Measurements from ENCODE around the gene GPR173. TPM values are rescaled to one million over a fixed set of nuclear protein-coding genes. Genes with fewer than 3 reads are reported as not detected.

GPR173 gene
- total and polyA plus RNA-seq, 9 of the 15 experiments (the other 6 are each of a cell fraction or from before 2014, with no cell fraction given), result 0.01 TPM; not detected in 8

DNA sequence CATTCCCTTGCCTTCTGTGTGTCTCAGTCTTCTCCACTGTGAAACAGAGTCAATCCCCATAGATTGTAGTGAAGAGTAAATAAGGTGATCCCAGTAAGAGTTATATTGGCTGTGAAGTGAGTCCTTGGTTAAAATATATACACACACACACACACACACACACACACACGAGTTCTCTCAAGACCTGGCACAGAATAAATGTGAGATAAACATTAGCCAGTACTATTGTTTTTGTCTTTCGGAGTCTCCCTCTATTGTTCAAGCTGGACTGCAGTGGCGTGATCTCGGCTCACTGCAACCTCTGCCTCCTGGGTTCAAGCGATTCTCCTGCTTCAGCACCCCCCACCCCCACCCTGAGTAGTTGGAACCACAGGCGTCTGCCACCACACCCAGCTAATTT is 45.5 kb upstream of the GPR173 start (continued):
- TF ChIP-seq HCFC1 (IDR thresholded peaks at IDR 0.05; ENCODE audit: low read depth, low read length), result no peak

DNA sequence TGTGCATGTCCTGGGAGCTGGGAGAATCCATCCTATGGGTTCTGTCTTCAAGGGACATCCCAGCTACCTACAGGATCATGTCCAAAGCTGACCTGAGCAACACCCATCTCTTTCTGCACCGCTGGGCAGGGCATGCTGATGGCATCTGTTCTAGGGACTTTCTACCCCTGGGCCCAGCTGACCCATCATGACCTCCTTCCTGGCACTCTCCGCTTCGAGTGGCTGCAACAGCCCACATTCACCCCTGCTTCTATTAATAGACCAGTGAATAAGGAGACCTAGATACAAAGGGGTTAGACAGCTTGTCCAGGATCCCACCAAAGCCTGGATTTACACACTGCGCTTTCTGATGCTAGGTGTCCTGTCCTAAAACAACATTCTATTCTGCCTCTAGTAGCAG is 44.6 kb upstream of the GPR173 start:
- TF ChIP-seq PHB (CRISPR knock-in tag; IDR thresholded peaks at IDR 0.05), result no peak
- TF ChIP-seq, protein P1, sequence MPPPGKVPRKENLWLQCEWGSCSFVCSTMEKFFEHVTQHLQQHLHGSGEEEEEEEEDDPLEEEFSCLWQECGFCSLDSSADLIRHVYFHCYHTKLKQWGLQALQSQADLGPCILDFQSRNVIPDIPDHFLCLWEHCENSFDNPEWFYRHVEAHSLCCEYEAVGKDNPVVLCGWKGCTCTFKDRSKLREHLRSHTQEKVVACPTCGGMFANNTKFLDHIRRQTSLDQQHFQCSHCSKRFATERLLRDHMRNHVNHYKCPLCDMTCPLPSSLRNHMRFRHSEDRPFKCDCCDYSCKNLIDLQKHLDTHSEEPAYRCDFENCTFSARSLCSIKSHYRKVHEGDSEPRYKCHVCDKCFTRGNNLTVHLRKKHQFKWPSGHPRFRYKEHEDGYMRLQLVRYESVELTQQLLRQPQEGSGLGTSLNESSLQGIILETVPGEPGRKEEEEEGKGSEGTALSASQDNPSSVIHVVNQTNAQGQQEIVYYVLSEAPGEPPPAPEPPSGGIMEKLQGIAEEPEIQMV (tag; conservative IDR thresholded peaks at IDR 0.05; ENCODE audit: low read depth), result no peak
- no peak for TF ChIP-seq MECOM (CRISPR knock-in tag; IDR thresholded peaks at IDR 0.05)
- TF ChIP-seq, protein P2, sequence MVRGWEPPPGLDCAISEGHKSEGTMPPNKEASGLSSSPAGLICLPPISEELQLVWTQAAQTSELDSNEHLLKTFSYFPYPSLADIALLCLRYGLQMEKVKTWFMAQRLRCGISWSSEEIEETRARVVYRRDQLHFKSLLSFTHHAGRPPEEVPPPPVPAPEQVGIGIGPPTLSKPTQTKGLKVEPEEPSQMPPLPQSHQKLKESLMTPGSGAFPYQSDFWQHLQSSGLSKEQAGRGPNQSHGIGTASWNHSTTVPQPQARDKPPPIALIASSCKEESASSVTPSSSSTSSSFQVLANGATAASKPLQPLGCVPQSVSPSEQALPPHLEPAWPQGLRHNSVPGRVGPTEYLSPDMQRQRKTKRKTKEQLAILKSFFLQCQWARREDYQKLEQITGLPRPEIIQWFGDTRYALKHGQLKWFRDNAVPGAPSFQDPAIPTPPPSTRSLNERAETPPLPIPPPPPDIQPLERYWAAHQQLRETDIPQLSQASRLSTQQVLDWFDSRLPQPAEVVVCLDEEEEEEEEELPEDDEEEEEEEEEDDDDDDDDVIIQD (CRISPR knock-in tag; IDR thresholded peaks at IDR 0.05), result no peak
- Histone ChIP-seq H3K9me3 (replicated peaks; ENCODE audit: control insufficient read depth, insufficient read depth, low read depth, low read length) (no peaks in the 10 kb centered on the region), H3K9ac (ENCODE audit: insufficient read depth in 1 of 2, low read depth in 2 of 2, low read length in 2 of 2) (no peak overlapping the region), H4K20me1 (replicated peaks; ENCODE audit: control insufficient read depth, insufficient read depth, low read length) (no peaks in the 10 kb centered on the region), H3K9me1 (ENCODE audit: control insufficient read depth, insufficient read depth, low read length) (no peaks in the 10 kb centered on the region), H2AFZ (ENCODE audit: low read depth, low read length) (no peak overlapping the region), H3K36me3 (ENCODE audit: control insufficient read depth, insufficient read depth, low read length) (no peaks in the 10 kb centered on the region), H3K27ac (ENCODE audit: extremely low read depth, low read depth, low read length) (no peak overlapping the region), H3K79me2 (ENCODE audit: control insufficient read depth, insufficient read depth, low read length) (no peaks in the 10 kb centered on the region), H3K27me3 (ENCODE audit: control insufficient read depth in 2 of 2, insufficient read depth in 2 of 2, low read length in 2 of 2) (no peaks in the 10 kb centered on the region; a peak in 1 of 5 replicates), H3K4me1 (replicated peaks in 1 of 2; ENCODE audit: control insufficient read depth in 2 of 2, insufficient read depth in 2 of 2, low read length in 2 of 2) (no peaks in the 10 kb centered on the region), H3K4me3 (no peak overlapping the region), H3K4me2 (ENCODE audit: insufficient read depth, low read length) (no peak overlapping the region)
- FAIRE-seq, result no peak
- in situ Hi-C loops (cut with MboI), result no loop called here
- ChIA-PET CTCF (ENCODE audit: low intra/inter-chr PET ratio) (interaction anchor here (0.7 kb wide), 1 partner anchor 10 kb away, joined by 3 read pairs; no protein-coding TSS in a partner anchor), POLR2A (no interaction called here)
- WGBS (ENCODE audit: insufficient coverage, low coverage, missing lambda C conversion rate), result 0% methylated on average over 2 of the region's 4 CpGs
- no TSS peak for BruUV-seq (replicated peaks)
- DNase-seq (ENCODE audit: extremely low read depth in 1 of 4, low spot score in 3 of 4), result no peak
- intact Hi-C loops (cut with micrococcal nuclease), result no loop called here
- no peak for ATAC-seq

All from K562 (cell line).